ENCODE measurements around the gene CCSER2. TPM values are rescaled to one million over a fixed set of nuclear protein-coding genes. Genes with fewer than 3 reads are reported as not detected.
"Not testable (repeated sequence)": the region's sequence is repeated elsewhere in the genome, so short reads cannot be mapped to it uniquely, and the experiment has no call there.

Gene CCSER2
- total and polyA plus RNA-seq, 8 donors: 7.0 to 87.9 (median 27.1) TPM

GRCh38 chr10:84314275-84314674 lies 14.1 kb upstream of the CCSER2 start:
- Histone ChIP-seq H3K9me3 (no peaks in the 10 kb centered on the region), H3K4me3 (no peak overlapping the region), H3K27ac (no peak overlapping the region), H3K4me1 (peaks cover 0 to 2% (median 1%) of the 10 kb centered on the region in 4 donors), H3K27me3 (no peaks in the 10 kb centered on the region), H3K36me3 (no peaks in the 10 kb centered on the region)
- intact Hi-C loops (cut with DNase I; ENCODE audit: low total_unique reads): no loop called here
- WGBS, 5 donors: 64 to 90% (median 81%) methylated on average over 5 of the region's 5 CpGs
- no peak for DNase-seq
- TF ChIP-seq POLR2AphosphoS5 (IDR thresholded peaks at IDR 0.05) (no peak), POLR2A (IDR thresholded peaks at IDR 0.05) (no peak), CTCF (IDR thresholded peaks at IDR 0.05) (no peak), EP300 (IDR thresholded peaks at IDR 0.05) (no peak)

GRCh38 chr10:84317174-84317573 lies 11.2 kb upstream of the CCSER2 start:
- intact Hi-C loops (cut with DNase I; ENCODE audit: low total_unique reads): no loop called here
- 30 to 42% (median 31%) methylated on average over 2 of the region's 2 CpGs for WGBS, 5 donors
- DNase-seq: no peak
- Histone ChIP-seq H3K36me3 (no peaks in the 10 kb centered on the region), H3K4me1 (no peaks in the 10 kb centered on the region), H3K4me3 (no peak overlapping the region), H3K27ac (no peak overlapping the region), H3K9me3 (no peaks in the 10 kb centered on the region), H3K27me3 (no peaks in the 10 kb centered on the region)
- no peak for TF ChIP-seq EP300 (IDR thresholded peaks at IDR 0.05)
- TF ChIP-seq POLR2A (IDR thresholded peaks at IDR 0.05): no peak
- TF ChIP-seq CTCF (IDR thresholded peaks at IDR 0.05): no peak
- no peak for TF ChIP-seq POLR2AphosphoS5 (IDR thresholded peaks at IDR 0.05)

GRCh38 chr10:84321902-84322301 lies 6.5 kb upstream of the CCSER2 start:
- no peak for TF ChIP-seq POLR2A (IDR thresholded peaks at IDR 0.05)
- no peak for TF ChIP-seq EP300 (IDR thresholded peaks at IDR 0.05)
- no peak for TF ChIP-seq CTCF (IDR thresholded peaks at IDR 0.05)
- TF ChIP-seq POLR2AphosphoS5 (IDR thresholded peaks at IDR 0.05): no peak
- no peaks in the 10 kb centered on the region for H3K36me3 ChIP-seq
- no peak for DNase-seq
- intact Hi-C loops (cut with DNase I; ENCODE audit: low total_unique reads): no loop called here
- no peak overlapping the region for H3K27ac ChIP-seq
- H3K4me3 ChIP-seq: no peak overlapping the region
- H3K9me3 ChIP-seq: no peaks in the 10 kb centered on the region
- H3K27me3 ChIP-seq: no peaks in the 10 kb centered on the region
- H3K4me1 ChIP-seq: no peaks in the 10 kb centered on the region

GRCh38 chr10:84323566-84323965 lies 4.8 kb upstream of the CCSER2 start:
- DNase-seq; H3K4me3 ChIP-seq; H3K36me3 ChIP-seq; H3K9me3 ChIP-seq; H3K27me3 ChIP-seq; intact Hi-C loops (cut with DNase I; ENCODE audit: low total_unique reads); H3K4me1 ChIP-seq; H3K27ac ChIP-seq: not testable (repeated sequence)
- 15 to 47% (median 23%) methylated on average over 1 of the region's 1 CpG for WGBS, 5 donors

- peak overlapping the region in 4 of 5 donors; percentile 79 to 99 (median 90) for H3K27ac ChIP-seq
- H3K4me3 ChIP-seq; DNase-seq; intact Hi-C loops (cut with DNase I; ENCODE audit: low total_unique reads); H3K27me3 ChIP-seq; H3K9me3 ChIP-seq; H3K36me3 ChIP-seq: not testable (repeated sequence)
- WGBS, 5 donors: 41 to 73% (median 67%) methylated on average over 9 of the region's 9 CpGs
- peaks cover 17 to 39% (median 31%) of the 10 kb centered on the region in 4 donors for H3K4me1 ChIP-seq
These were observed 1.4 kb upstream of the CCSER2 start for GRCh38 chr10:84326995-84327394.
